ENCODE results near the gene STMN1.

Gene STMN1

GRCh38 chr1:25895365-25895990 lies 10.7 kb downstream of the STMN1 start:
- TF ChIP-seq, protein P1, sequence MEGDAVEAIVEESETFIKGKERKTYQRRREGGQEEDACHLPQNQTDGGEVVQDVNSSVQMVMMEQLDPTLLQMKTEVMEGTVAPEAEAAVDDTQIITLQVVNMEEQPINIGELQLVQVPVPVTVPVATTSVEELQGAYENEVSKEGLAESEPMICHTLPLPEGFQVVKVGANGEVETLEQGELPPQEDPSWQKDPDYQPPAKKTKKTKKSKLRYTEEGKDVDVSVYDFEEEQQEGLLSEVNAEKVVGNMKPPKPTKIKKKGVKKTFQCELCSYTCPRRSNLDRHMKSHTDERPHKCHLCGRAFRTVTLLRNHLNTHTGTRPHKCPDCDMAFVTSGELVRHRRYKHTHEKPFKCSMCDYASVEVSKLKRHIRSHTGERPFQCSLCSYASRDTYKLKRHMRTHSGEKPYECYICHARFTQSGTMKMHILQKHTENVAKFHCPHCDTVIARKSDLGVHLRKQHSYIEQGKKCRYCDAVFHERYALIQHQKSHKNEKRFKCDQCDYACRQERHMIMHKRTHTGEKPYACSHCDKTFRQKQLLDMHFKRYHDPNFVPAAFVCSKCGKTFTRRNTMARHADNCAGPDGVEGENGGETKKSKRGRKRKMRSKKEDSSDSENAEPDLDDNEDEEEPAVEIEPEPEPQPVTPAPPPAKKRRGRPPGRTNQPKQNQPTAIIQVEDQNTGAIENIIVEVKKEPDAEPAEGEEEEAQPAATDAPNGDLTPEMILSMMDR (IDR thresholded peaks at IDR 0.05; ENCODE audit: low read depth, low read length) = peak; percentile 99
- DNase-seq (ENCODE audit: low read depth in 2 of 2) = peak; percentile 94 to 95
- no peak overlapping the region for H3K4me3 ChIP-seq (replicated peaks in 1 of 2; ENCODE audit: low read depth in 2 of 2, low read length in 2 of 2)

DNA sequence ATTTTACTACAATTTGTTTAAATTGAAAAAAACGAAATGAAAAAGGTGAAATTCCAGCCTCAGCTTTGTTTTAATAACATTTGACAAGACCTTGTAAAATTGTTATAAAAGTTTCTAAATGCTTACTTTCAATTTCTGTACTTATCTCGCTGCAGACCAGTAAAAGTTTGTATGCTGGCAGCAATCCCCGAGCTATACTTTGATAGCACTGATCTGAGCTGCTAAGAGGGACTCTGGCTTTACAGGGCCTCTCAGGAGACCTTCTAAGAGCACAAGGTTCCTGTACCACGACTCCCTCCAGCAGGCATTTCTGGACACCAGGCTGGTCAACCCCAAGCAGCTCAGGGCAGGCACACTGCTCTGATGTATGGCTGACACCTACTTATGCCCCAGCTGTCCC lies 13.1 kb downstream of the STMN1 start:
- peak; percentile 15 to 41 for DNase-seq (ENCODE audit: low read depth in 2 of 2)
- TF ChIP-seq, protein P1 (IDR thresholded peaks at IDR 0.05; ENCODE audit: low read depth, low read length) = no peak
- H3K4me3 ChIP-seq (replicated peaks in 1 of 2; ENCODE audit: low read depth in 2 of 2, low read length in 2 of 2) = no peak overlapping the region

DNA sequence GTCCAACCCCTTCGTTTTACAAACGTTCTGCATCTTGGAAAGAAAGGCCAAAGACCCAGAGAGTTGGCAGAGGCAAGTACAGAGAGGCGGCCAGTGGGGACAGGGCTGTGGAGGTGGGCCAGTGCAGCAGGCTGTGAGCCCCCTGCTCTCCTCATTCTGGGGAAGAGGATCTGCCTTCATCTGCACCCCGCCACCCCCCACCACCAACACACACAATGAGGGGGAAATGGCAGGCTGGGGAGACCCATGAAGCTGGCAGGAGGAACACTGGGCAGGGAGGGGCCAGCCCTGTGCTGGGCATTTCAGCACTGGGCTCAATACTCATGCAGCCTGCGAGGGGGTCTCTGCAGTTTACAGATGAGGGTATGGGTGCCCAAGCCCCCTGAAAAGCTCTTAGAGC lies 14.6 kb downstream of the STMN1 start:
- no peak overlapping the region for H3K4me3 ChIP-seq (replicated peaks in 1 of 2; ENCODE audit: low read depth in 2 of 2, low read length in 2 of 2)
- TF ChIP-seq, protein P1 (IDR thresholded peaks at IDR 0.05; ENCODE audit: low read depth, low read length) = no peak
- no peak for DNase-seq (ENCODE audit: low read depth in 2 of 2)

- TF ChIP-seq, protein P1 (IDR thresholded peaks at IDR 0.05; ENCODE audit: low read depth, low read length) = no peak
- peak in 1 of 2 donors; percentile 52 for DNase-seq (ENCODE audit: low read depth in 2 of 2)
- no peak overlapping the region for H3K4me3 ChIP-seq (replicated peaks in 1 of 2; ENCODE audit: low read depth in 2 of 2, low read length in 2 of 2)
Observed at GRCh38 chr1:25890239-25891034, 15.8 kb downstream of the STMN1 start.

DNA sequence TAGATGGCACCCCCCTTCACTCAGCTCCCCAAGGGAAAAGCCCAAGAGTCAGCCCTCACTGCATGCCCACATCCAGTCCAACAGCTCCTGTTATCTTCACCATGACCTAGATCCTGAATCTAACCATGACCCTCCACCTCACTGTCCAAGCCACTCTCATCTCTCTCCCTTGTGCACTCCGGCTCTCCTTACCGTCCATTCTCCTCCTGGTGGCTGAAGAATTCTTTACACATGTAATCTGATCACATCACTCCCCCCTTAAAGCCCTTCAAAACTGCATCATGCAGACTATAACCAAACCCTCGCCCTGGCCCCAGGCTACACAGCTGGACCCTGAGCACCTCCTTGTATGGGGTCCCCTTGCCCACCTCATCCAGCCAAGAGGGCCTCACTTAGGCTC lies 16.7 kb downstream of the STMN1 start:
- TF ChIP-seq, protein P1 (IDR thresholded peaks at IDR 0.05; ENCODE audit: low read depth, low read length) = no peak
- DNase-seq (ENCODE audit: low read depth in 2 of 2) = no peak
- no peak overlapping the region for H3K4me3 ChIP-seq (replicated peaks in 1 of 2; ENCODE audit: low read depth in 2 of 2, low read length in 2 of 2)

DNA sequence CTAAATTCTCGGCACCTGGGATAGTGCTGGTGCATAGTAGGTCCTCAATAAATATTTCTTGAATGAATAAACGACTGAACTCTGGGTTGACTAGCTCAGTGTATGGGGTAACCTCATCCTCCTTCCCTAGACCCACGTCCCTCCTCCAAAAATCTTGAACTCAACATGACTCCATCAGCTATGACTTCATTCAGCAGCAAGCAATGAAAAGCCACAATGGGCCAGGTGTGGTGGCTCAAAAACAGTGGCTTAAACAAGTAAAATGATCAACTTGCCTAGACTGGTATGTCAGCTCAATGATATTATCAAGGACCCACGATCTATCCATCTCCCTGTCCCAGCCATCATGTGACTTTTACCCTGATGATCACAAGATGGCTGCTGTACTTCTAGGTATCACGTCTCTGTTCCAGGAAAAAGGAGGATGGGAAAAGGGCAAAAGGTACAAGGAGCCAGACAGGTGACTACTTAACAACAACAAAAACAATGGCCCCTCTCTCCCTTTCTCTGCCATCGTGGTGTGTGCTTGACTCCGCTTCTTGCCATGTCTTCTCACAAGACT lies 17.7 kb downstream of the STMN1 start:
- TF ChIP-seq, protein P1 (IDR thresholded peaks at IDR 0.05; ENCODE audit: low read depth, low read length) = no peak
- DNase-seq (ENCODE audit: low read depth in 2 of 2) = no peak
- no peak overlapping the region for H3K4me3 ChIP-seq (replicated peaks in 1 of 2; ENCODE audit: low read depth in 2 of 2, low read length in 2 of 2)

Measured in cardiac fibroblast (primary cell).